SK-N-SH treated with all-trans-retinoic acid at 6 μM for 48 hours (cell line): Measurements from ENCODE around the gene STXBP5.

ENCODE experiments used
- ATAC-seq: fragments of 200-7000 bp; cut with Tn5 transposase; 3 replicates; pipeline ENCODE4 v1.9.1; 2020; ENCODE audit warnings: mild to moderate bottlenecking, moderate library complexity
- ARNTL ChIP-seq: fragments of 450-650 bp; formaldehyde crosslinking; IDR thresholded peaks from 2 replicates; pipeline ENCODE4 v1.5.0; 2020; ENCODE audit warnings: low read depth, mild to moderate bottlenecking, moderate library complexity, borderline replicate concordance
- BACH2 ChIP-seq: fragments of 250-450 bp; sonication (Bioruptor Pico); IDR thresholded peaks from 2 replicates; pipeline ENCODE4 v1.9.0; 2021; ENCODE audit warnings: mild to moderate bottlenecking, borderline replicate concordance
- CSDC2 ChIP-seq: fragments of 250-450 bp; sonication (Bioruptor Pico); IDR thresholded peaks from 2 replicates; pipeline ENCODE4 v1.5.0; 2020; ENCODE audit warnings: mild to moderate bottlenecking, moderate library complexity
- ESRRG ChIP-seq: fragments of 250-450 bp; sonication (Bioruptor Pico); IDR thresholded peaks from 2 replicates; pipeline ENCODE4 v1.6.1; 2021; ENCODE audit warnings: mild to moderate bottlenecking
- ISL1 ChIP-seq: fragments of 250-450 bp; sonication (Bioruptor Pico); IDR thresholded peaks from 2 replicates; pipeline ENCODE4 v2.1.2; 2022; ENCODE audit warnings: mild to moderate bottlenecking, moderate library complexity
- OSR1 ChIP-seq: fragments of 250-450 bp; sonication (Bioruptor Pico); IDR thresholded peaks from 2 replicates; pipeline ENCODE4 v1.8.0; 2022; ENCODE audit warnings: moderate library complexity, mild to moderate bottlenecking, inconsistent platforms
- RARB ChIP-seq: fragments of 250-450 bp; sonication (Bioruptor Pico); IDR thresholded peaks from 2 replicates; pipeline ENCODE4 v1.8.0; 2021; ENCODE audit warnings: mild to moderate bottlenecking, moderate library complexity
- SNAI2 ChIP-seq: fragments of 250-450 bp; sonication (Bioruptor Pico); IDR thresholded peaks from 2 replicates; pipeline ENCODE4 v1.5.0; 2020; ENCODE audit warnings: mild to moderate bottlenecking, moderate library complexity
- TCF4 ChIP-seq: fragments of 250-450 bp; sonication (Bioruptor Pico); IDR thresholded peaks from 2 replicates; pipeline ENCODE4 v1.8.0; 2021; ENCODE audit warnings: mild to moderate bottlenecking, moderate library complexity, borderline replicate concordance
- ZFP3 ChIP-seq: fragments of 250-450 bp; sonication (Bioruptor Pico); IDR thresholded peaks from 2 replicates; pipeline ENCODE4 v1.5.0; 2020; ENCODE audit warnings: mild to moderate bottlenecking, moderate library complexity
- ZFP30 ChIP-seq: fragments of 450-650 bp; formaldehyde crosslinking; IDR thresholded peaks from 2 replicates; pipeline ENCODE4 v1.5.0; 2022; ENCODE audit warnings: mild to moderate bottlenecking, moderate library complexity
- ZNF565 ChIP-seq: fragments of 450-650 bp; formaldehyde crosslinking; conservative IDR thresholded peaks from 2 replicates; pipeline ENCODE4 v1.5.0; 2020; ENCODE audit warnings: low read depth, mild to moderate bottlenecking, moderate library complexity
- ZNF70 ChIP-seq: fragments of 450-650 bp; formaldehyde crosslinking; IDR thresholded peaks from 2 replicates; pipeline ENCODE4 v1.5.0; 2020; ENCODE audit warnings: mild to moderate bottlenecking, moderate library complexity
- ZNF8 ChIP-seq: fragments of 450-650 bp; formaldehyde crosslinking; IDR thresholded peaks from 2 replicates; pipeline ENCODE4 v1.5.0; 2020; ENCODE audit warnings: mild to moderate bottlenecking, moderate library complexity
- TF ChIP-seq, protein P1 (sequence below): fragments of 250-450 bp; sonication (Bioruptor Pico); IDR thresholded peaks from 2 replicates; pipeline ENCODE4 v1.5.1; 2021; ENCODE audit warnings: mild to moderate bottlenecking, moderate library complexity
- TF ChIP-seq, protein P2 (sequence below): fragments of 250-450 bp; sonication (Bioruptor Pico); IDR thresholded peaks from 2 replicates; pipeline ENCODE4 v1.8.0; 2021; ENCODE audit warnings: low read depth, mild to moderate bottlenecking, moderate library complexity, borderline replicate concordance
- TF ChIP-seq, protein P3 (sequence below): fragments of 250-450 bp; sonication (Bioruptor Pico); IDR thresholded peaks from 2 replicates; pipeline ENCODE4 v1.5.0; 2020; ENCODE audit warnings: mild to moderate bottlenecking, moderate library complexity
- TF ChIP-seq, protein P4 (sequence below): fragments of 250-450 bp; sonication (Bioruptor Pico); IDR thresholded peaks from 2 replicates; pipeline ENCODE4 v1.5.1; 2020; ENCODE audit warnings: low read depth, mild to moderate bottlenecking, moderate library complexity

The STXBP5 gene

DNA sequence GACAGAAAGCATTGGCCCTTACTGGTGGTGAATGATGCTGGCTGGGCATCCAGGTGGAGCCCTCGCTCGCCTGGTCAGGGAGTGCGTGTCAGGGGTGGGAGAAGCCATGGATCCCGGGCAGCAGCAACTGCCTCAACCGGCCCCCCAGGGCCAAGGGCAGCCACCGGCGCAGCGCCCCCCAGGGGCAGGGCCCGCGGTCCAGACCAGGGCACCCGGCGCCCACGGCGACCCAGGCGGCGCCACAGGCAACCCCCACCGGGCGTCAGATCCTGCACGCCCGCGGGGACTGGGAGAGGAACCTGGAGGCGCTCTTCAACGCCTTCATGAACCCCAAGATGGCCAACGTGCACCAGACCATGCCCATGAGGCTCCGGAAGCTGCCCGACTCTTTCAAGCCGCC lies 202.6 kb downstream of the STXBP5 start:
- ATAC-seq = no peak
- TF ChIP-seq, protein P1, sequence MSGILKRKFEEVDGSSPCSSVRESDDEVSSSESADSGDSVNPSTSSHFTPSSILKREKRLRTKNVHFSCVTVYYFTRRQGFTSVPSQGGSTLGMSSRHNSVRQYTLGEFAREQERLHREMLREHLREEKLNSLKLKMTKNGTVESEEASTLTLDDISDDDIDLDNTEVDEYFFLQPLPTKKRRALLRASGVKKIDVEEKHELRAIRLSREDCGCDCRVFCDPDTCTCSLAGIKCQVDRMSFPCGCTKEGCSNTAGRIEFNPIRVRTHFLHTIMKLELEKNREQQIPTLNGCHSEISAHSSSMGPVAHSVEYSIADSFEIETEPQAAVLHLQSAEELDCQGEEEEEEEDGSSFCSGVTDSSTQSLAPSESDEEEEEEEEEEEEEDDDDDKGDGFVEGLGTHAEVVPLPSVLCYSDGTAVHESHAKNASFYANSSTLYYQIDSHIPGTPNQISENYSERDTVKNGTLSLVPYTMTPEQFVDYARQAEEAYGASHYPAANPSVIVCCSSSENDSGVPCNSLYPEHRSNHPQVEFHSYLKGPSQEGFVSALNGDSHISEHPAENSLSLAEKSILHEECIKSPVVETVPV (CRISPR knock-in tag) = no peak
- TF ChIP-seq, protein P2, sequence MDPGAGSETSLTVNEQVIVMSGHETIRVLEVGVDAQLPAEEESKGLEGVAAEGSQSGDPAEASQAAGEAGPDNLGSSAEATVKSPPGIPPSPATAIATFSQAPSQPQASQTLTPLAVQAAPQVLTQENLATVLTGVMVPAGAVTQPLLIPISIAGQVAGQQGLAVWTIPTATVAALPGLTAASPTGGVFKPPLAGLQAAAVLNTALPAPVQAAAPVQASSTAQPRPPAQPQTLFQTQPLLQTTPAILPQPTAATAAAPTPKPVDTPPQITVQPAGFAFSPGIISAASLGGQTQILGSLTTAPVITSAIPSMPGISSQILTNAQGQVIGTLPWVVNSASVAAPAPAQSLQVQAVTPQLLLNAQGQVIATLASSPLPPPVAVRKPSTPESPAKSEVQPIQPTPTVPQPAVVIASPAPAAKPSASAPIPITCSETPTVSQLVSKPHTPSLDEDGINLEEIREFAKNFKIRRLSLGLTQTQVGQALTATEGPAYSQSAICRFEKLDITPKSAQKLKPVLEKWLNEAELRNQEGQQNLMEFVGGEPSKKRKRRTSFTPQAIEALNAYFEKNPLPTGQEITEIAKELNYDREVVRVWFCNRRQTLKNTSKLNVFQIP (CRISPR knock-in tag) = no peak
- TF ChIP-seq RARB (CRISPR knock-in tag) (no peak), BACH2 (CRISPR knock-in tag) (no peak), SNAI2 (CRISPR knock-in tag) (no peak), ZNF8 (CRISPR knock-in tag) (no peak), ZNF70 (no peak), ARNTL (no peak)
- TF ChIP-seq, protein P3, sequence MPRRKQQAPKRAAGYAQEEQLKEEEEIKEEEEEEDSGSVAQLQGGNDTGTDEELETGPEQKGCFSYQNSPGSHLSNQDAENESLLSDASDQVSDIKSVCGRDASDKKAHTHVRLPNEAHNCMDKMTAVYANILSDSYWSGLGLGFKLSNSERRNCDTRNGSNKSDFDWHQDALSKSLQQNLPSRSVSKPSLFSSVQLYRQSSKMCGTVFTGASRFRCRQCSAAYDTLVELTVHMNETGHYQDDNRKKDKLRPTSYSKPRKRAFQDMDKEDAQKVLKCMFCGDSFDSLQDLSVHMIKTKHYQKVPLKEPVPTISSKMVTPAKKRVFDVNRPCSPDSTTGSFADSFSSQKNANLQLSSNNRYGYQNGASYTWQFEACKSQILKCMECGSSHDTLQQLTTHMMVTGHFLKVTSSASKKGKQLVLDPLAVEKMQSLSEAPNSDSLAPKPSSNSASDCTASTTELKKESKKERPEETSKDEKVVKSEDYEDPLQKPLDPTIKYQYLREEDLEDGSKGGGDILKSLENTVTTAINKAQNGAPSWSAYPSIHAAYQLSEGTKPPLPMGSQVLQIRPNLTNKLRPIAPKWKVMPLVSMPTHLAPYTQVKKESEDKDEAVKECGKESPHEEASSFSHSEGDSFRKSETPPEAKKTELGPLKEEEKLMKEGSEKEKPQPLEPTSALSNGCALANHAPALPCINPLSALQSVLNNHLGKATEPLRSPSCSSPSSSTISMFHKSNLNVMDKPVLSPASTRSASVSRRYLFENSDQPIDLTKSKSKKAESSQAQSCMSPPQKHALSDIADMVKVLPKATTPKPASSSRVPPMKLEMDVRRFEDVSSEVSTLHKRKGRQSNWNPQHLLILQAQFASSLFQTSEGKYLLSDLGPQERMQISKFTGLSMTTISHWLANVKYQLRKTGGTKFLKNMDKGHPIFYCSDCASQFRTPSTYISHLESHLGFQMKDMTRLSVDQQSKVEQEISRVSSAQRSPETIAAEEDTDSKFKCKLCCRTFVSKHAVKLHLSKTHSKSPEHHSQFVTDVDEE = no peak

DNA sequence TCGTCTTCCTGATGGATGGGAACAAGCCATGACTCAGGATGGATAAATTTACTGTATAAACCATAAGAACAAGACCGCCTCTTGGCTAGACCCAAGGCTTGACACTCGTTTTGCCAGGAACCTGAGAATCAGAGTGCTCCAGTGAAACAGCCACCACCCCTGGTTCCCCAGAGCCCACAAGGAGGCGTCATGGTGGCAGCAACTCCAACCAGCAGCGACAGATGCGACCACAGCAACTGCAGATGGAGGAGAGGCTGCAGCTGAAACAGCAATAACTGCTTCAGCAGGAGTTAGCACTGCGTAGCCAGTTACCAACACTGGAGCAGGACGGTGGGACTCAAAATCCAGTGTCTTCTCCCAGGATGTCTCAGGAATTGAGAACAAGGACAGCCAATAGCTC lies 203.4 kb downstream of the STXBP5 start:
- TF ChIP-seq SNAI2 (CRISPR knock-in tag) (no peak), BACH2 (CRISPR knock-in tag) (no peak), ZNF70 (no peak), ZNF565 (CRISPR knock-in tag) (no peak)
- TF ChIP-seq, protein P3 = no peak
- TF ChIP-seq, protein P2 (CRISPR knock-in tag) = no peak
- TF ChIP-seq, protein P4, sequence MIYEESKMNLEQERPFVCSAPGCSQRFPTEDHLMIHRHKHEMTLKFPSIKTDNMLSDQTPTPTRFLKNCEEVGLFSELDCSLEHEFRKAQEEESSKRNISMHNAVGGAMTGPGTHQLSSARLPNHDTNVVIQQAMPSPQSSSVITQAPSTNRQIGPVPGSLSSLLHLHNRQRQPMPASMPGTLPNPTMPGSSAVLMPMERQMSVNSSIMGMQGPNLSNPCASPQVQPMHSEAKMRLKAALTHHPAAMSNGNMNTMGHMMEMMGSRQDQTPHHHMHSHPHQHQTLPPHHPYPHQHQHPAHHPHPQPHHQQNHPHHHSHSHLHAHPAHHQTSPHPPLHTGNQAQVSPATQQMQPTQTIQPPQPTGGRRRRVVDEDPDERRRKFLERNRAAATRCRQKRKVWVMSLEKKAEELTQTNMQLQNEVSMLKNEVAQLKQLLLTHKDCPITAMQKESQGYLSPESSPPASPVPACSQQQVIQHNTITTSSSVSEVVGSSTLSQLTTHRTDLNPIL = no peak
- no peak for ATAC-seq

DNA sequence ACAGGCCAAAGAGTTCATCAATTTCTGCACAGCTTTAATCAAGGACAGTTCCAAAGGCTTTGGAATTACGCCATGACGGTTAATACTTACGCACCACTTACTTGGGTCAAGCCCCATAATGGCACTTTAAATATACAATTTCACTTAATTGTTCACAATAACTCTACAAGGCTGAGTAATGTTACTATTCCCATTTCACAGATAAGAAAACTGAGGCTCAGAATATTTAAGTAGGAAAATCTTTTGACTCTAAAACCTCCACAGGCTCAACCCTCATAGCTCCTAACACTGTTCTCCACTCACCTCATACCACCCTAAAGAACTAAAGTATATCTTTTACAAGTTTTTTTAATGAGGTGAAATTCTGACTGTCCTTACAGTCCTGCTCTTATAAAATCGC lies 212.4 kb downstream of the STXBP5 start:
- no peak for ATAC-seq
- TF ChIP-seq, protein P4 = no peak
- TF ChIP-seq, protein P3 = no peak
- no peak for TF ChIP-seq ZFP30 (CRISPR knock-in tag)
- TF ChIP-seq ISL1 (CRISPR knock-in tag) = no peak
- TF ChIP-seq, protein P1 (CRISPR knock-in tag) = no peak
- no peak for TF ChIP-seq ZNF70
- no peak for TF ChIP-seq TCF4 (CRISPR knock-in tag)
- TF ChIP-seq ZNF565 (CRISPR knock-in tag) = no peak
- TF ChIP-seq ARNTL = no peak
- TF ChIP-seq CSDC2 (CRISPR knock-in tag) = no peak
- no peak for TF ChIP-seq BACH2 (CRISPR knock-in tag)
- TF ChIP-seq ESRRG = no peak
- TF ChIP-seq OSR1 (CRISPR knock-in tag) = no peak
- no peak for TF ChIP-seq ZFP3 (CRISPR knock-in tag)
- no peak for TF ChIP-seq RARB (CRISPR knock-in tag)
